ENCODE results near the gene CNTN4.

- TF ChIP-seq CTCF (IDR thresholded peaks at IDR 0.05): no peak
- no peak for TF ChIP-seq EZH2 (IDR thresholded peaks at IDR 0.05)
- no peak for TF ChIP-seq EZH2phosphoT487 (IDR thresholded peaks at IDR 0.05)
Observed at GRCh38 chr3:2517500-2518172, 419.0 kb downstream of the CNTN4 start.
